GM19193 (cell line): ENCODE data around the gene KRTAP9-2.
"Not testable (repeated sequence)": the region's sequence is repeated elsewhere in the genome, so short reads cannot be mapped to it uniquely, and the experiment has no call there.

Source experiments
- POLR2A ChIP-seq: IDR thresholded peaks from 4 replicates; pipeline ENCODE4 v1.6.1; 2011; ENCODE audit not compliant: insufficient read depth, insufficient read length; ENCODE audit errors: extremely low read depth

KRTAP9-2 gene

GRCh38 chr17:41265078-41265477 lies 38.6 kb downstream of the KRTAP9-2 start, which contains the start of gene KRTAP9-6:
Gene KRTAP9-6 (plus strand): TSS chr17:41265378. CDS start chr17:41265378, 0 bp downstream.
- no peak for TF ChIP-seq POLR2A

- TF ChIP-seq POLR2A: no peak
Measured at GRCh38 chr17:41267711-41268110, 41.3 kb downstream of the KRTAP9-2 start.

GRCh38 chr17:41271858-41272257 lies 45.4 kb downstream of the KRTAP9-2 start:
- no peak for TF ChIP-seq POLR2A

GRCh38 chr17:41275648-41276190 lies 49.3 kb downstream of the KRTAP9-2 start, which contains the start of gene KRTAP9-7:
Gene KRTAP9-7 (plus strand): TSS chr17:41275698. CDS start chr17:41275698, 0 bp downstream.
- not testable (repeated sequence) for TF ChIP-seq POLR2A
